HepG2 (cell line): ENCODE measurements around the gene TK1. TPM values are rescaled to one million over a fixed set of nuclear protein-coding genes. Genes with fewer than 3 reads are reported as not detected.

Experiments
- GRHL1 ChIP-seq: sonication (generic); formaldehyde crosslinking; conservative IDR thresholded peaks from 2 replicates; pipeline ENCODE4 v1.8.0; 2022; ENCODE audit warnings: missing genetic modification reagents
- KDM4B ChIP-seq: sonication (generic); formaldehyde crosslinking; IDR thresholded peaks from 2 replicates; pipeline ENCODE4 v1.4.0; 2020; ENCODE audit warnings: missing genetic modification reagents
- KMT2B ChIP-seq: IDR thresholded peaks from 2 replicates; pipeline ENCODE4 v1.6.1; 2016; ENCODE audit warnings: missing genetic modification reagents, missing compliant biosample characterization
- MEF2D ChIP-seq: sonication (generic); formaldehyde crosslinking; IDR thresholded peaks from 2 replicates; pipeline ENCODE4 v1.5.1; 2020; ENCODE audit warnings: mild to moderate bottlenecking, missing genetic modification reagents
- PTBP1 ChIP-seq: fragments of 200-400 bp; formaldehyde crosslinking; IDR thresholded peaks from 2 replicates; pipeline ENCODE4 v1.6.1; 2018; ENCODE audit warnings: low read length, low read depth; ENCODE audit not compliant: poor library complexity, severe bottlenecking
- ZNF138 ChIP-seq: sonication (generic); formaldehyde crosslinking; IDR thresholded peaks from 2 replicates; pipeline ENCODE4 v1.5.0; 2020; ENCODE audit warnings: mild to moderate bottlenecking, low read depth, missing genetic modification reagents
- ZNF460 ChIP-seq: sonication (generic); formaldehyde crosslinking; IDR thresholded peaks from 2 replicates; pipeline ENCODE4 v1.5.1; 2020; ENCODE audit warnings: missing genetic modification reagents, mild to moderate bottlenecking, borderline replicate concordance
- polyA plus RNA-seq, 8 experiments: library from polyadenylated mRNA; depleted of rRNA in 3 of 8; stranded (reverse) in 7 of 8; unstranded in 1 of 8; fragments of >200 nt; fragmentation: Illumina TruSeq in 4 of 8; extraction: Trizol in 4 of 8; gene quantifications; 2 replicates each; pipeline versions ENCODE4 v1.2.1 to v1.2.3, GENCODE V29; 2011 to 2016; ENCODE audit warnings: low read depth in 4 of 8, missing spikeins in 1 of 8, mixed read lengths in 1 of 8; ENCODE audit not compliant: insufficient read depth in 1 of 8
- total RNA-seq, 5 experiments: library from RNA; depleted of rRNA; stranded (reverse); fragments of >200 nt; fragmentation: Illumina TruSeq; extraction: Trizol; gene quantifications; 2 replicates each; pipeline ENCODE4 v1.2.3, GENCODE V29; 2016; ENCODE audit warnings: low read depth in 1 of 5
- TF ChIP-seq, protein P1 (sequence below): sonication (generic); formaldehyde crosslinking; IDR thresholded peaks from 2 replicates; pipeline ENCODE4 v1.8.1; 2023; ENCODE audit warnings: mild to moderate bottlenecking, missing genetic modification reagents, borderline replicate concordance
- TF ChIP-seq, protein P2 (sequence below): sonication (generic); formaldehyde crosslinking; IDR thresholded peaks from 2 replicates; pipeline ENCODE4 v1.4.0; 2020; ENCODE audit warnings: missing genetic modification reagents

TK1 gene
- total and polyA plus RNA-seq, 2 of the 13 experiments (the other 11 are each of a cell fraction or from before 2014, with no cell fraction given), result 45.0 to 96.0 TPM

DNA sequence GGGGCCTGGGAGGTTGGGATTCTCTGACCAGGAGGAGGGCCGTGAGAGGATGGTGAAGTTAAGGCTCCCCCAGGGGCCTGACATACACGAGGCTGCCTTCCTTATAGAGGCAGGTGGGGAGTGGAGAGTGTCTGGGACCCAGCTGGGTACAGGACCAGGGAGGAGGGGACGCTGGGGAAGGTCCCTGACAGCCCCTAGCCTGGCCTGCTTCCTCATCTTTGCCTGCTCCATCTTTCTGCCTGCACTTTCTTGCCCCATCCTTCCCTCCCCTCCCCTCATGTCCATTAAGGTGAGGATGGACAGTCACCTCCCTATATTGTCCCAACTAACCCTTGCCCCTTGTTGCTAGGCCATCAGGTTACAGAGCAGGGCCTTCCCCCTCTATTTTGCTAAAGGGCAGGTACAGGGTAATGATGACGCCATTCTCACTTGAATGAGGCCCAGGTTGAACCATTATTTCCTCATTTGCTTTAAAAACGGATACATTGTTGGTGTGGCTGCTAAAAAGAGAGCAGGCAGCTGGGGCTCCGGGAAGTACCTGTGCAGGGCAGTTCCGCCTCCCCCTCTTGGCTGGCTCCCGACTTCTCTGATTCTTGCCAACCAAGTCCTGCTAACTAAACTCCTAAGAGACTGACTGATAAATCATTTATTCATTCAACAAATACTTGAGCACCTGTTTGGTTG is 39.4 kb downstream of the TK1 start (continued):
- no peak for TF ChIP-seq GRHL1
- no peak for TF ChIP-seq ZNF138 (CRISPR knock-in tag)
- TF ChIP-seq KMT2B (CRISPR knock-in tag), result no peak
- TF ChIP-seq, protein P1, sequence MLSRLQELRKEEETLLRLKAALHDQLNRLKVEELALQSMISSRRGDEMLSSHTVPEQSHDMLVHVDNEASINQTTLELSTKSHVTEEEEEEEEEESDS (CRISPR knock-in tag), result no peak
- TF ChIP-seq PTBP1, result no peak
- TF ChIP-seq ZNF460 (CRISPR knock-in tag), result no peak
- TF ChIP-seq, protein P2, sequence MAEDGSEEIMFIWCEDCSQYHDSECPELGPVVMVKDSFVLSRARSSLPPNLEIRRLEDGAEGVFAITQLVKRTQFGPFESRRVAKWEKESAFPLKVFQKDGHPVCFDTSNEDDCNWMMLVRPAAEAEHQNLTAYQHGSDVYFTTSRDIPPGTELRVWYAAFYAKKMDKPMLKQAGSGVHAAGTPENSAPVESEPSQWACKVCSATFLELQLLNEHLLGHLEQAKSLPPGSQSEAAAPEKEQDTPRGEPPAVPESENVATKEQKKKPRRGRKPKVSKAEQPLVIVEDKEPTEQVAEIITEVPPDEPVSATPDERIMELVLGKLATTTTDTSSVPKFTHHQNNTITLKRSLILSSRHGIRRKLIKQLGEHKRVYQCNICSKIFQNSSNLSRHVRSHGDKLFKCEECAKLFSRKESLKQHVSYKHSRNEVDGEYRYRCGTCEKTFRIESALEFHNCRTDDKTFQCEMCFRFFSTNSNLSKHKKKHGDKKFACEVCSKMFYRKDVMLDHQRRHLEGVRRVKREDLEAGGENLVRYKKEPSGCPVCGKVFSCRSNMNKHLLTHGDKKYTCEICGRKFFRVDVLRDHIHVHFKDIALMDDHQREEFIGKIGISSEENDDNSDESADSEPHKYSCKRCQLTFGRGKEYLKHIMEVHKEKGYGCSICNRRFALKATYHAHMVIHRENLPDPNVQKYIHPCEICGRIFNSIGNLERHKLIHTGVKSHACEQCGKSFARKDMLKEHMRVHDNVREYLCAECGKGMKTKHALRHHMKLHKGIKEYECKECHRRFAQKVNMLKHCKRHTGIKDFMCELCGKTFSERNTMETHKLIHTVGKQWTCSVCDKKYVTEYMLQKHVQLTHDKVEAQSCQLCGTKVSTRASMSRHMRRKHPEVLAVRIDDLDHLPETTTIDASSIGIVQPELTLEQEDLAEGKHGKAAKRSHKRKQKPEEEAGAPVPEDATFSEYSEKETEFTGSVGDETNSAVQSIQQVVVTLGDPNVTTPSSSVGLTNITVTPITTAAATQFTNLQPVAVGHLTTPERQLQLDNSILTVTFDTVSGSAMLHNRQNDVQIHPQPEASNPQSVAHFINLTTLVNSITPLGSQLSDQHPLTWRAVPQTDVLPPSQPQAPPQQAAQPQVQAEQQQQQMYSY, result no peak
- TF ChIP-seq KDM4B (CRISPR knock-in tag), result no peak
- no peak for TF ChIP-seq MEF2D (CRISPR knock-in tag)
- TF ChIP-seq, all 625 proteins: peak for 0
